SK-N-SH (cell line): Measurements from ENCODE around the gene FOXM1.

Source experiments
- EP300 ChIP-seq, 2 experiments: IDR thresholded peaks; 2 replicates each; pipeline versions ENCODE4 v1.4.0 to v1.6.1; 2012; ENCODE audit warnings: borderline replicate concordance in 1 of 2, low read depth in 1 of 2, low read length in 1 of 2
- MXI1 ChIP-seq: IDR thresholded peaks from 2 replicates; pipeline ENCODE4 v1.6.1; 2012; ENCODE audit warnings: mild to moderate bottlenecking, low read depth, low read length, improper control_type of control experiment
- NRF1 ChIP-seq: IDR thresholded peaks from 2 replicates; pipeline ENCODE4 v1.6.1; 2012; ENCODE audit warnings: low read depth, mild to moderate bottlenecking, low read length
- TAF1 ChIP-seq: IDR thresholded peaks from 2 replicates; pipeline ENCODE4 v1.6.1; 2012; ENCODE audit warnings: low read depth, mild to moderate bottlenecking, low read length, moderate library complexity, borderline replicate concordance
- TF ChIP-seq, protein P1 (sequence below): fragments of 150-350 bp; IDR thresholded peaks from 2 replicates; pipeline ENCODE4 v1.6.1; 2017; ENCODE audit warnings: antibody characterized with exemption, low read length, low read depth, borderline replicate concordance
- TF ChIP-seq, protein P2 (sequence below): fragments of 200-600 bp; sonication (generic); IDR thresholded peaks from 2 replicates; pipeline ENCODE4 v1.6.1; 2017; ENCODE audit warnings: antibody characterized with exemption, mild to moderate bottlenecking, moderate library complexity
- TF ChIP-seq, protein P3 (sequence below): IDR thresholded peaks from 2 replicates; pipeline ENCODE4; 2012

DNA sequence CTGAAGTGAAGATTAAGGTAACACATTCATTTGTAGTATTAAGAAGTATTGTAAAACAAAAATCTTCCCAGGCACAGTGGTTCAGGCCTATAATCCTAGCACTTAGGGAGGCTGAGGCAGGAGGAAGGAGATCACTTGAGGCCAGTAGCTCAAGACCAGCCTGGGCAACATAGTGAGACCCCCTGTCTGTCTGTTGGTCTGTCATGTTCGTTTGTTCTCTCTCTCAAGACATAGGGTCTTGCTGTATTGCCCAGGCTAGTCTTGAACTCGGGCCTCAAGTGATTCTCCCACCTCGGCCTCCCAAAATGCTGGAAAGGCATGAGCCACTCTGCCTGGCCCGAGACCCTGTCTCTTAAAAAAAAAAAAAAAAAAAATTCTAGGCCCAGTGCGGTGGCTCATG is 20.4 kb upstream of the FOXM1 start:
- TF ChIP-seq, protein P1, sequence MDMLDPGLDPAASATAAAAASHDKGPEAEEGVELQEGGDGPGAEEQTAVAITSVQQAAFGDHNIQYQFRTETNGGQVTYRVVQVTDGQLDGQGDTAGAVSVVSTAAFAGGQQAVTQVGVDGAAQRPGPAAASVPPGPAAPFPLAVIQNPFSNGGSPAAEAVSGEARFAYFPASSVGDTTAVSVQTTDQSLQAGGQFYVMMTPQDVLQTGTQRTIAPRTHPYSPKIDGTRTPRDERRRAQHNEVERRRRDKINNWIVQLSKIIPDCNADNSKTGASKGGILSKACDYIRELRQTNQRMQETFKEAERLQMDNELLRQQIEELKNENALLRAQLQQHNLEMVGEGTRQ: no peak
- TF ChIP-seq, protein P2, sequence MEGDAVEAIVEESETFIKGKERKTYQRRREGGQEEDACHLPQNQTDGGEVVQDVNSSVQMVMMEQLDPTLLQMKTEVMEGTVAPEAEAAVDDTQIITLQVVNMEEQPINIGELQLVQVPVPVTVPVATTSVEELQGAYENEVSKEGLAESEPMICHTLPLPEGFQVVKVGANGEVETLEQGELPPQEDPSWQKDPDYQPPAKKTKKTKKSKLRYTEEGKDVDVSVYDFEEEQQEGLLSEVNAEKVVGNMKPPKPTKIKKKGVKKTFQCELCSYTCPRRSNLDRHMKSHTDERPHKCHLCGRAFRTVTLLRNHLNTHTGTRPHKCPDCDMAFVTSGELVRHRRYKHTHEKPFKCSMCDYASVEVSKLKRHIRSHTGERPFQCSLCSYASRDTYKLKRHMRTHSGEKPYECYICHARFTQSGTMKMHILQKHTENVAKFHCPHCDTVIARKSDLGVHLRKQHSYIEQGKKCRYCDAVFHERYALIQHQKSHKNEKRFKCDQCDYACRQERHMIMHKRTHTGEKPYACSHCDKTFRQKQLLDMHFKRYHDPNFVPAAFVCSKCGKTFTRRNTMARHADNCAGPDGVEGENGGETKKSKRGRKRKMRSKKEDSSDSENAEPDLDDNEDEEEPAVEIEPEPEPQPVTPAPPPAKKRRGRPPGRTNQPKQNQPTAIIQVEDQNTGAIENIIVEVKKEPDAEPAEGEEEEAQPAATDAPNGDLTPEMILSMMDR: no peak
- TF ChIP-seq MXI1 (no peak), EP300 (IDR thresholded peaks at IDR 0.05; ENCODE audit: borderline replicate concordance in 1 of 2, low read depth in 1 of 2, low read length in 1 of 2) (no peak), NRF1 (no peak), TAF1 (no peak)
- TF ChIP-seq, protein P3, sequence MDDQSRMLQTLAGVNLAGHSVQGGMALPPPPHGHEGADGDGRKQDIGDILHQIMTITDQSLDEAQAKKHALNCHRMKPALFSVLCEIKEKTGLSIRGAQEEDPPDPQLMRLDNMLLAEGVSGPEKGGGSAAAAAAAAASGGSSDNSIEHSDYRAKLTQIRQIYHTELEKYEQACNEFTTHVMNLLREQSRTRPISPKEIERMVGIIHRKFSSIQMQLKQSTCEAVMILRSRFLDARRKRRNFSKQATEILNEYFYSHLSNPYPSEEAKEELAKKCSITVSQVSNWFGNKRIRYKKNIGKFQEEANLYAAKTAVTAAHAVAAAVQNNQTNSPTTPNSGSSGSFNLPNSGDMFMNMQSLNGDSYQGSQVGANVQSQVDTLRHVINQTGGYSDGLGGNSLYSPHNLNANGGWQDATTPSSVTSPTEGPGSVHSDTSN: no peak
